Activated gamma-delta T cell treated with Interleukin-2 at 50 U/mL for 16 hours (primary cell): Measurements from ENCODE around the gene MACF1.
A peak's percentile ranks its signal among the peaks of the same experiment; 100 is the strongest.
"Not testable (repeated sequence)": the region's sequence is repeated elsewhere in the genome, so short reads cannot be mapped to it uniquely, and the experiment has no call there.

Source experiments
- DNase-seq: peaks from one replicate; pipeline ENCODE4 v3.0.0-alpha.2; 2020

The MACF1 gene

DNA sequence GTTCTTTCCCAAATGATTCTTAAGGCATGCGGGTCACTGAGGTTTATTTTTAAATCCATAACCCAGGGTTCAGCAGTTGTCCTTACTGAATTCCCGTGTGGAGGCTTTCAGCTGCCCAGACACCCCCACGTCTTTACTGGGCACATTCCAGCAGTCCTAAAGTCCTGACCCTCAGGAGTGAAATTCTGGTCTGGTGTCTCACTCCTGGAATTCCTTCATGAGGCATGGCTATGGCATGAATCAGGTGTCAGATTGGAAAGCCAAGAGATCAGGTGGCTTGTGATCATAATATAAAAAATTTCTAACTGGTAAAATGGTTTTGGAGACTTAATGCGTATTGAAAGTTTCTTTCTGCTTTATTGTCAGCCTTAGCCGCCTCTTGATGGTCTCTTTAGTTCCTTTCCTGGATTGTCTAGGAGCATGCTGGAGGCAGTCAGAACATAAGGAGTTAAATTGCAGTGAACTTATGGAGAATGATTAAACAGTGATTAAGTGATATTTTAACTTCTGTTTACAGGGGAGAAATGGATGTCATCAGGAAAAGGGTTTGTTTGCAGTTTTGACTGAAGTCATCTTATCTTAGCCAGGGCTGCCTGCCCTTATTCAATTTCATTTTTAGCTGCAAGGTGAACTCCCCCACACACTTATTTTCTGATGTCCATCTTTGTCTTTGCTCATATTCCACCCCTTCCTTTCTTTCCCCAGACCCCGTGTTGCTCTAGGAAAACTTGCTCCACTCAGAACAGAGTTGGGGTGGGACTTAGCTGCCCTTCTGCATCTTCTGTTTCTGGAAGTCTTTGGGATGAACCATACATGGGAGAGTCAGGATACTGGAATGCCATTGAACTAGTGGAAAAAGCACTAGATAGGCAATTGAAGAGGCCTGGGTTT is 25.7 kb upstream of the MACF1 start:
- no peak for DNase-seq

DNA sequence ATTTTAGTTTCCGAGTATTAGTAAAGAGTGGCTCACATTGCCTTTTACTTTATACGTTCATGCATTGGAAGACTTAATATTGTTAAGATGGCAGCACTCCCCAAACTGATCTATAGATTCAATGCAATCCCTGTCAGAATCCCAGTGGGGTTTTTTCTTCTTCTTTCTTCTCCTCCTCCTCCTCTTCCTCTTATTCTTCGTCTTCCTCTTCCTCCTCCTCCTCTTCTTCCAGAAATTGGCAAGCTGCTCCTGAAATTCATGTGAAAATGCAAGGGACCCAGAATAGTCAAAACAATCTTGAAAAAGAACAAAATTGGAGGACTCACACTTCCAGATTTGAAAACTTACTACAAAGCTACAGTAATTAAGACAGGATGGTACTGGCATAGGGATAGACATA is 23.2 kb upstream of the MACF1 start:
- no peak for DNase-seq

DNA sequence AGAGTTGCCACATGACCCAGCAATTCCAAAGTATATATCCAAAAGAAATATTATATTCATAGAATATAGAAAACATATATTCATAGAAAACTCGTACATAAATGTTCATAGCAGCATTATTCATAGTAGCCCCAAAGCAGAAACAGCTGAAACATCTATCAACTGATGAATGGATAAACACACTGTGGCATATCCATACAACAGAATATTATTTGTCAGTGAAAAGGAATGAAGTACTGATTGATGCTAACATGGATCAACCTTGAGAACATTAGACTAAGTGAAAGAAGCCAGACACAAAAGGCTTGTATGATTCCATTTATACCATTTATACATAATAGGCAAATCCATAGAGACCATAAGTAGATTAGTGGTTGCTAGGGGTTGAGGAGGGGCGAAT is 21.7 kb upstream of the MACF1 start:
- no peak for DNase-seq

DNA sequence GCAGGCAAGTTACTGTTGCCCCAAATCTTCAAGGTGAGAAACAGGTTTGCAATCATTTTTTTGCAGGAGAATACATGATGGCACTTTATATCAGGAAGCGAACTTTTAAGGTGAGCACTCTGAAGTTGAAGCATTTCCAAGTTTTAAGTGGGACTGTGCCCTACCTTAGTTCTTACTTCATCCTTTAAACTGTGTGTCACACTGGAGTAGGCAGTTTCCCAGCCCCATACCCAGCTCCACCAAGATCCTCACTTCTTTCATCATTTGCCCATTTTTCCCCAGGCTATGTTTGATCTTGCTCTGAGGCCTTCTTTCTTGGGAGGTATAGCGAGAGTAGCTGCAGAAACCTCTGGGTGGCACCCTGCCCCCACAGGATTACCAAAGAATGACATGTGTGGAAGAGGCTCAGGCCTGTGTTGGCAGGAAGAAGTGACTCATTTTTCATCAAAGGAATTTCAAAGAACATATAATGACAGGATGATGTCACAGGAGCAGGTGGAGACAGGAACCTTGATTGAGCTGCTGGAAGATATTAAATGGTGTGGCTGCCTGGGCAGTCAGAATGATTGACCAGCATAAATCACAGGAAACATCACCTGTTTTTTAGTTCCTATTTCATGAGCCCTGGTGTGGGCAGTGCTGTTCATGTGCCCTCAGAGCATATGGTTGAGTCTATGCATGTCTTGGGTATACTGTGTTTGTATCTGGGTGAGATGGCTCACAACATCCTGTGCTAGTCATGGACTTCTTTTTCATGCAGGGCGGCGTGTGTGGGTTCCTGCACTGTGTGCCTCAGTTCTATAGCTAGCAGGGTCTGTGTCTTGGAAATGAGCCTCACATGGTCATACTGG is 20.8 kb upstream of the MACF1 start:
- DNase-seq: peak; percentile 82

DNA sequence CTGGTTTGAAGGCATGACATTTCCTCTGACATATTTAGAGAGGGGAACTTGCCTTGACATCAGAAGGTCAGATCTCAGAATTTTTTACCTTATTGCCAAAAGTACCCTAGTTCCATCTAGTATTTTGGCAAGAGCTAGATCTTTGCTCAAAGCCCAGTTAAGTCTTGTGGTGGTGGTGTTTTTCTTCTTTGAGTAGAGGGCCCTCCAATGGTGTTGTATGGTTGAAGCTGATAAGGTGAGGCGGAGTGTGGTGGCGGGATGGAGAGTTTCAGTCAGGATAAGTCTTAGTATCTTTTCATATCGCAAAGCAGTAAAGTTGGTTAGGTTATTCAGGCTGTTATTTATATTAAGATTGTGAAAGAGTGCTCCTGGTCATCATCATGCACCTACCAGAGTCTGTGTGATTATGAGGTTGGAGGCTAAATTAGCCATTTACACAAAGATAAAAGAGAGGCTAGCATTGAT is 20.1 kb upstream of the MACF1 start:
- no peak for DNase-seq

DNA sequence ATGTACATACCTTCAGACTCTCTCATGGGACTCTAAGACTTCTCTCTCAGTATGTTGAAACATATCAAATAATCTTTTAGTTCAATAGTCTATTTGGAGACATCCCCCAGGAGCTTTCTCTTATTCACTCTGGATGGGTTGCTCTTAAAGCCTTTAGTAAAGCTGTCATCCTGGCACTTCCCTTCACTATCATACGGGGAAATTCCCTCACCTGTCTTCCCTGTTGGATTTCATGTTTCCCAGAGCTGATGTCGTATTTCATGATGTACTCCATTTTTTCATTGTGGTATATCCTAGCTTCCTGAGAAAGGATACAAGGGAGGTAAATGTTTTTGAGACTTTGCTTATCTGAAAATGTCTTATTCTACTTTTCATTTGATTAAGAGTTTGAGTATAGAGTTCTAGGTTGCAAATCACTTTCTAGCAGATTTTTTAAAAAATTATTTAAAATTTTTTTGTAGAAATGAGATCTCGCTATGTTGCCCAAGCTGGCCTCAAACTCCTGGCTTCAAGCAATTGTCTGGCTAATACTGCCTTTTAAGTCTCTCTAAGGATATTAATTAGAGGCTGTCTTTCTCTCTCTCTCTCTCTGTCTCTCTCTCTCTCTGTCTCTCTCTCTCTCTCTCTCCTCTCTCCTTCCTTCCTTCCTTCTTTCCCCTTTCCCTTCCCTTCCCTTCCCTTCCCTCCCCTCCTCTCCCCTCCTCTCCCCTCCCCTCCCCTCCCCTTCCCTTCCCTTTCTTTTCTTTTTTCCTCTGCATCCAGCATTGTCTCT is 17.0 kb upstream of the MACF1 start:
- DNase-seq: no peak

DNA sequence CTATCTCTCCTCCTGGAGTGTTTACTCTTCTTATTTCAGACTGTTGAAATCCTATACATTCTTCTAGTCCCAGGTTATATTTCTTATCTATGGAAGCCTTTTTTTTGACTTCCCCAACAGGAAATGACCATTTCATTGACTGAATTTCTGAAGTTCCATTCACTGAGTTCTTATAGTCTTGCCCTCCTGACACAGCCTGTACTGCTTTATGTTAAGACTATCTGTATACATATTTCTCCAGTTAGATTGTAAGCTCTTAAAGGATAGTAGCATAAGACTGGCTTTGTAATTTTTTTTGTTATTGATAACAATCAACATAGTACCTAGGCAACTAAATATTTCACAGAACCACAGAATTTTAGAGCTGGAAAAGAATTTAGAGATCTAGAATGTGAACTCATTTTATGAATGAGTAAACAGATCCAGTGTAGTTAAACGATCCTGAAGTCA is 14.9 kb upstream of the MACF1 start:
- no peak for DNase-seq

DNA sequence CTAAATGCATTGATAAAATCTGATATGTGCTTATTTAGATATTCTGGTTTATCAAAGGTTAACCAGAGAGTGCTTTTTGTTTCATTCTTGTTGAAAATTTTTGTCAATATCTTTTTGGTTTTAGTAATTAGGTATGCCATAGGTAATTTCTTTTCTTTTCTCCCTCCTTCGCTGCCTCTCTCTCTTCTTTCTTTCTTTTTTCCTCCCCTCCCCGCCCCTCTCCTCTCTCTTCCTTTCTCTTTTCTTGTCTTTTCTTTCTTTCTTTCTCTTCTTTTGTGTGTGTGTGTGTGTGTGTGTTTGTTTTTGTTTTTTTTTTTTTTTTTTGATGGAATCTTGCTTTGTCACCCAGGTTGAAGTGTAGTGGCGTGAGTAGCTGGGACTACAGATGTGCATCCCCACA is 14.4 kb upstream of the MACF1 start:
- no peak for DNase-seq

DNA sequence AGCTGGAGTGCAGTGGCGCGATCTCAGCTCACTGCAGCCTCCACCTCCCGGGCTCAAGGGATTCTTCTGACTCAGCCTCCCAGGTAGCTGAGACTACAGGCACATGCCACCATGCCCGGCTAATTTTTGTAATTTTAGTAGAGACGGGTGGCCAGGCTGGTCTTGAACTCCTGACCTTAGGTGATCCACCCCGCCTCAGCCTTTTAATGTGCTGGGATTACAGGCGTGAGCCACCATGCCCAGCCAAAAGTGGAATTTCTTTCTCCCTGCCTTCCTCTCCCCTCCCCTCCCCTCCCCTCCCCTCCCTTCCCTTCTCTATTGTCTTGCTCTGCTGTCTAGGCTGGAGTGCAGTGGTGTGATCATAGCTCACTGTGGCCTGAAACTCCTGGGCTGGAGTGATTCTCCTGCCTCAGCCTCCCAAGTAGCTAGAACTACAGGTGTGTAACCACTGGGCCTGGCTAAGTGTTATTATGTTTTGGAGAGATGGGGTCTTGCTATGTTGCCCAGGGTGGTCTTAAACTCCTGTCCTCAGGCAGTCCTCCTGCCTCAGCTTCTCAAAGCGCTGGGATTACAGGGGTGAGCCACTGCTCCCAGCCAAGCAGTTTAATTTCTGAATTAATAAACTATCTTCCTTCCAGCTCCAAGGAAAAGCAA is 10.0 kb upstream of the MACF1 start:
- no peak for DNase-seq

DNA sequence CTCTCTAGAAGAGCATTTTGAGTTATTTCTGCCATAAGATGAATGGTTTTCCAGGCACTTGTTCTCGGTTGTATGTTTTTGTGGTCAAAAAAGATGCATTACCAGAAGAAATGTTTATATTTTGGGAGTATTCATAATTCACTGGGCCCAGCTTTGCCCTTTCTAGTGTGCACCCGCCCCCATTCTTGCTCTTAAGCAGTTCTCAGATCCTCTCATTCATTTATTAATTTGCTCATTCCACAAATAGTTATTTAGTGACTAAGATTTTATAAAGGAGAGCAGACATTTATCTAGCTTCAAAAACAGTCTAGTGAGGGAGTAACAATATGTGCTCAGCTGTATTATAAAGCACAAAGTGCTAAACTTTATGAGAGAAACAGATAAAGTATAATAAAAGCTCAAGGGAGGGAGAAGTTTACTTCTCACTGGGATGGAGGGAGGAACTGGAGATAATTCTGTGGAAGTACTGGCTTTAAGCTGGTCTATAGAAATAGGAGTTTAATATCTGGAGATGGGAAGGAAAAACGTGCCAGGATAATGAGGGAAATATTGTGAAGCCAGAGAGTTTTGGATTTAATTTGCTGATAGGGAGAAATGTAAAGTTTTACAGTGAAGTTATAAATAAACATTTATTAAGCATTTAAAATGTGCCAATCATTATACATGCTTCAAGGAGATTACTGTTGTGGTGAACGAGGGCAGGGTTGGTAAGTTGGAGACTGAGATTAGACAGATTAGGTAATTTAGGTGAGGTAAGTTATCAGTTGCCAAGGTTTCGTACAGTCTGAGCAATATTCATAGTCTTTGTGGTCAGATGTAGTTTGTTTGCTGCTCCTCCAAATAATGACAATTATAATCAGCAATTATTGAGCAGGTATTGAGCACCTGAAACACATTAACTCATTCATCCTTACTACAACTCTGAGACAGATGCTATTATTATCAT is 9.1 kb upstream of the MACF1 start:
- peak; percentile 13 for DNase-seq

DNA sequence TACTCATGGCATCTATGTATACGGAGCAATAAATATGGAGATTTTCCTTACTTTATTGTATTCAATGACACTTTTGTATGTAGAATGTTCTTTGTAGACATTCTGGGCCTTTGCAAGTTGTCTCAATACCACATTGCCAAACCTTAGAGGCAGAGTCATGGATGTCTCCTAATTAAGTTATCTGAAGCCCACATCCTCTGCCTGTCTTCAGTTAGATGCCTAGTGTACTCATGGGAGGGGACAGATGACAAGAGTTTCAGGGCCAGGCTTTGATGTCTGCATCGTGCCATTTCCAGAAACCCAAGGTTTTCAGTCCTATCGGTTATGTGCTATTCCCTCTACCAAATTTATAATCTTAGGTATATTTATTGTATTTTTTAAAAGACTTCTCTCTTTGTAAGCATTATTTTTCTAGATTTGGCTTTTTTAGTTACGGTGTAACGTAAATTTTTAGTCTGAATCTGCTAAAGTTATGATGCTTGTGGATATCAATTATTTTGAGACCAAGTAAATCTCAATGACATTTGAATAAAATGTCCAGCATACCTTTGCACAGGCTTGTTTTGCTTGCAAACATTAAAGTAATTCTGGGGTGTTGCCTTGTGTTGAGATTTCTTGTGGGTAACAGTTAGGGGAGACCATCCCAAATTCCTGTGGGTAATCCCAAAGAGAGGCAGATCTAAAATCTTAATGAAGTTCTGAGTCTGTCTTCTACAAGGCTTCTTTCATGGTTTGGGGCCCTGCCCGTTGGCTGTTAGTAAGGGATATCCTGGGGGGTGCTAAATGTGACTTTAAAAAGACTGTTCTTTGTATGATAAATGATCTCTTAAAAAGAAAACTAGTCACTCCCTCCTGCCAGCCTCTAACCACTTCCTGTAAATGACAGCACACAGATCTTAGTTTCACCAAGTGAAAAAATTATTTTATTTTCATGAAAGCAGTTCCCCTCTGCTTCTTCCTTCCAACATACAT is 8.0 kb upstream of the MACF1 start:
- peak; percentile 66 for DNase-seq

DNA sequence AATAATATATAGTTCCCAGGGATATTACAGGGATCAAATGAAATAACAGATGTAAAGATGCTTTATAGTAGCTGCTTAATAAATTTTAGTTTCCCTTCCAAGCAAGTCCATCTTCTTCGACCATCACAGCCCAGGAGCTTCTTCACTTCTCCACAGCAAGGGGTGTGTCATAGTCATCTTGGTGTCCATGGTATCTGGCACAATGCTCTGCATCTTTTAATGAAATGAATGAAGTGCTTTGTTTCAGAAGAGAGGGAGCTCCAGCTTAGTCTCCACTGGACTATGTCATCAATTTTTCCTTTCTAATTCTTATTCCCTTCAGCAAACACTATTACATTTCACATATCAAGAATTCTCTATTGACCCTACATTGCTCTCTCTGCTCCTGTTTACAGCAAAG is 4.9 kb upstream of the MACF1 start:
- DNase-seq: no peak

DNA sequence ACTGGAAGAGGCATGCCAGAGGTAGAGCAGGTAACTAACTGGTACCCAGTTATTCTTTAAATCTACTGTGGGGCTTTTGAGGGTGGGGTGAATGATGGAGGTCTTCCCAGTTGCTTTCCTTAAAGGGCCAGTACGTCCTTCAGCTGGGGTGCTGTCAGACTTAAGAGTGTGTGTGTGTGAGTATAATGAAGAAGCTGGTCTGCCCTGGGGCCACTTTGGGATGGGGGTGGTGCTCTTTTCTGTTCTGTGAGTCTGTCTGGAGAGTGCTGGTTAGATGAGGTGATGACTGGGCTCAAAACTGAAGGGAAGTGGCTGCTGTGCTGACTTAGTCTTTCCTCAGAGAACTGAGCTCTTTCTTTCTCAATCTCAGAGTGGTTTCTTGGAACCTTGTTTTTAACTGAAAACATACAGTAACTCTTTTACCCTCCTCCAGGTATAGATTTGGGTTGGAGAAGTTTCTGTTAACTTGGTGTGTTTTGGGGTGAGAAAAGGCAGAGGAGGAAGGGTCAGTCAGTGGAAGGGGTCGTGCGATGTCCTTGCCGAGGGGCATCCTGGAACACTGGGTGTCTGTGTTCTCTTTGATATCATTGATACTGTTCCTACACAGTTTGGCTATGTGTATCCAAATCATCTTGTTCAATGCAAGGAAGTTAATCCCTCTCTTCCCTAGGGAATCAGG is 746 bp downstream of the MACF1 start:
- DNase-seq: peak; percentile 54

DNA sequence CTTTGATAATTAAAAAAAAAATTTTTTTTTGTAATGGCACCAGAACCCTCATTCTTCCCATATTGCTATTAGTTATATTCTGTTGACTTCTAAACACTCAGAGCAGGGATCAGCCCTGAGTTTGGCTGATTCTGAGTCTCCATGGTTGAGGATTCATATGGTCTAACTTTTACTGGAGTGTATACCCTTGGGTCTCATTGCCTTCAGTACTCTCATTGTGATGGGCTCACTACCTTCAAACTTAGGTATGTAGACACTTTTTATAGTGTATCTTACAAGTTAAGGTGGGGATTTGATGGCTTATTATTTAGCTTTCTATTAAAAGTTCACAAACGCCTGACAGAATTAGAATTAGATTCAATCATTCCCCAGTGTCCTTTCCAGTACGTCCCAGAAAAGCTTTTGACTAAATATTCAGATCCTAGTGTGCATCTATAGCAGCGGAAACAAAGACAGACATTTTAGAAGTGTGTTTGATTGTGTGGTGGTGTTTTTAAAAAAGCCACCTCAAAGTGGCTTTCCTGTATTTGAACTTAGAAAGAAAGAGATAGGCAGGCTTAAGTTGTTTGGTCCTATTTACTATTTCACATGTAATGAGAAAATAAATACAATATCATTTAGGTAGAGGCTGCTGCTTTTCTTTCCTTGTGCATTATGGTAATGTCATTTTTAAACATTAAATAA is 1.4 kb downstream of the MACF1 start:
- no peak for DNase-seq

DNA sequence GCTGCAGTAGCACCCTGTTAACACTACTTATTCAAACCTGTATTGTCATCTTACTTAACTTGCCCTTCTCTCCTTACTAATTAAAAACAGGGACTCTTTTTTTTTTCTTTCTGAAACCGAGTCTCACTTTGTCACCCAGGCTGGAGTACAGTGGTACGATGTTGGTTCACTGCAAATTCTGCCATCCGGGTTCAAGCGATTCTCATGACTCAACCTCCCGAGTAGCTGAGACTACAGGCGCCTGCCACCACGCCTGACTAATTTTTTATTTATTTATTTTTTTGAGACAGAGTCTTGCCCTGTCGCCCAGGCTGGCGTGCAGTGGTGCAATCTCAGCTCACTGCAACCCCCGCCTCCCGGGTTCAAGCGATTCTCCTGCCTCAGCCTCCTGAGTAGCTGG is 3.9 kb downstream of the MACF1 start:
- not testable (repeated sequence) for DNase-seq

DNA sequence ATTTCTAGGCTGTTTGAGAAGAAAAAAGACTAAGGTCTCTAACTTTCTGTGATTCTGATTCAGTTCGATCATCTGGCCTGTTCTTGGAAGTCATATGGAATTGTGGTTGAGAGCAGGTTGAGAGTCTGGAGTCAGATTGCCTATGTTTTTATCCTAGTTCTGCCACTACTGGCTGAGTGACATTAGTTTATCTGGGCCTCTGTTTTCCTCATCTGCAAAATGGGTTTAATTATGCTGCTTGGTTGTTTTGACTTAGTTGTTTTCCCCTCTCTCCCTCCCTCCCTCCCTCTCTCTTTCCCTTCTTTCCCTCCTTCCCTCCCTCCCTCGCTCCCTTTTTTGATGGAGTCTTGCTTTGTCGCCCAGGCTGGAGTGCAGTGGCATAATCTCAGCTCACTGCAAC is 6.2 kb downstream of the MACF1 start:
- no peak for DNase-seq

DNA sequence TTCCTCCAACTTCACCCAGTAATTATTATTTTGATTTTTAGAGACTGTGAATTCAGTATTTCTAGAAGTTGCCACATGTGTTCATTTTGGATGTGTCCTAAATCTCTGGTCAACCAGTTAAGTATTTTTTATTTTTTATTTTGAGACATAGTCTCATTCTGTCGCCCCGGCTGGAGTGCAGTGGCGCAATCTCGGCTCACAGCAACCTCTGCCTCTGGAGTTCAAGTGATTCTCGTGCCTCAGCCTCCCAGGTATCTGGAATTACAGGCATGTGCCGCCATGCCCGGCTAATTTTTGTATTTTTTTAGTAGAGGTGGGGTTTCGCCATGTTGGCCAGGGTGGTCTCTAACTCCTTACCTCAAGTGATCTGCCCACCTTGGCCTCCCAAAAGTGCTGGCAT is 8.0 kb downstream of the MACF1 start:
- DNase-seq: no peak

DNA sequence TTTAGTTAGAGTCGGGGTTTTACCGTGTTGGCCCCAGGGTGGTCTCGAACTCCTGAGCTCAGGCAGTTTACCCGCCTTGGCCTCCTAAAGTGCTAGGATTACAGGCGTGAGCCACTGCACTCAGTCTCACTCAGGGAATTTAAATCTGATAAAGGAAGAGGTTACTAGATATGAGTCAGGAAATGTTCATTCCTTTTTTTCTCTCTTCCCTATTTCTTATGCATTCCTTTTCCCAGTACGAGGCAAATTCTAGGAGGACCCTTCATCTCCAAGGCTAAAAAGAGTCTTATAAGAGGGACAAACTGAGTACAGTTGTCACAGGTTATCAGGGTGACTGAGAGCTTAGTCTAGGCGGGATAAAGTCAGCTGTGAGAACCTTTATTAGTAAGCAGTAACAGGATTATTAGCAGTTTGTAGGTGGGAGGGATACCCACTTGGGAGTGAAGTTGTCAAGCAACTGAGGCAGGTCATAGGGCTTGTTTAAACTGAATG is 9.1 kb downstream of the MACF1 start:
- no peak for DNase-seq
